NCI-H345 treated with DMSO at 0.1 percent for 48 hours (cell line): ENCODE measurements around the gene IFNA21.
"Not testable (repeated sequence)": the region's sequence is repeated elsewhere in the genome, so short reads cannot be mapped to it uniquely, and the experiment has no call there.

Experiments
- DNase-seq: peaks from one replicate; lab custom pipeline; 2025; ENCODE audit not compliant: unreplicated experiment; lab: John Stamatoyannopoulos, UW

Gene IFNA21

GRCh38 chr9:21166560-21166959 is at the start of gene IFNA21:
Gene IFNA21 (minus strand): TSS chr9:21166660. CDS start chr9:21166612, 48 bp downstream.
- not testable (repeated sequence) for DNase-seq

GRCh38 chr9:21213411-21214326 is 47.2 kb upstream of the IFNA21 start:
- DNase-seq, result not testable (repeated sequence)

GRCh38 chr9:21212160-21212559 is 45.7 kb upstream of the IFNA21 start:
- DNase-seq, result not testable (repeated sequence)

GRCh38 chr9:21210782-21211181 is 44.3 kb upstream of the IFNA21 start:
- not testable (repeated sequence) for DNase-seq

- no peak for DNase-seq
Observed at GRCh38 chr9:21210311-21210710, 43.9 kb upstream of the IFNA21 start.

GRCh38 chr9:21207043-21207442 is 40.6 kb upstream of the IFNA21 start, which contains the start of gene IFNA10:
Gene IFNA10 (minus strand): TSS chr9:21207143. CDS start chr9:21207097, 46 bp downstream.
- DNase-seq, result not testable (repeated sequence)

- no peak for DNase-seq
Observed at GRCh38 chr9:21205204-21205603, 38.7 kb upstream of the IFNA21 start.

GRCh38 chr9:21202105-21202504 is 35.6 kb upstream of the IFNA21 start, which contains the start of gene IFNA7:
Gene IFNA7 (minus strand): TSS chr9:21202205. CDS start chr9:21202165, 40 bp downstream.
- DNase-seq, result not testable (repeated sequence)

- not testable (repeated sequence) for DNase-seq
Observed at GRCh38 chr9:21194867-21195776, 28.7 kb upstream of the IFNA21 start.

- DNase-seq, result not testable (repeated sequence)
Observed at GRCh38 chr9:21187487-21187886, 21.0 kb upstream of the IFNA21 start, which contains the start of gene IFNA4. Gene IFNA4 (minus strand): TSS chr9:21187587. CDS start chr9:21187531, 56 bp downstream.

- not testable (repeated sequence) for DNase-seq
Observed at GRCh38 chr9:21182810-21183736, 16.6 kb upstream of the IFNA21 start.

- DNase-seq, result no peak
Observed at GRCh38 chr9:21174671-21175070, 8.2 kb upstream of the IFNA21 start.

GRCh38 chr9:21172156-21172555 is 5.7 kb upstream of the IFNA21 start:
- no peak for DNase-seq

- no peak for DNase-seq
Observed at GRCh38 chr9:21171351-21171750, 4.9 kb upstream of the IFNA21 start.

- DNase-seq, result no peak
Observed at GRCh38 chr9:21165516-21165915, 944 bp downstream of the IFNA21 start.

- DNase-seq, result no peak
Observed at GRCh38 chr9:21160178-21160577, 6.3 kb downstream of the IFNA21 start.

- no peak for DNase-seq
Observed at GRCh38 chr9:21155501-21155900, 11.0 kb downstream of the IFNA21 start.

GRCh38 chr9:21154018-21154608 is 12.3 kb downstream of the IFNA21 start:
- DNase-seq, result peak; percentile 2

- no peak for DNase-seq
Observed at GRCh38 chr9:21153336-21154017, 13.0 kb downstream of the IFNA21 start.
